MCF 10A (cell line): ENCODE data around the gene ASCC3. TPM values are rescaled to one million over a fixed set of nuclear protein-coding genes. Genes with fewer than 3 reads are reported as not detected.
"Not testable (repeated sequence)": the region's sequence is repeated elsewhere in the genome, so short reads cannot be mapped to it uniquely, and the experiment has no call there.

ENCODE experiments used
- BruUV-seq: library from RNA; stranded (reverse); fragments of 400-500 nt; replicated peaks from 2 replicates; lab custom pipeline; 2021; lab: Mats Ljungman, UMichigan
- CTCF ChIA-PET: fragments of 300-600 bp; sonication (Branson Sonifier 250); formaldehyde crosslinking; extraction: SDS; loops from one replicate; lab custom pipeline; 2021; ENCODE audit warnings: antibody characterized with exemption, inconsistent platforms; lab: Yijun Ruan, JAX
- POLR2A ChIA-PET: fragments of 300-600, 350-650 bp; sonication (Branson Sonifier 250); formaldehyde crosslinking; extraction: SDS; loops from one replicate; lab custom pipeline; 2020; ENCODE audit warnings: antibody characterized with exemption, inconsistent platforms; lab: Yijun Ruan, JAX
- DNase-seq: peaks from one replicate; pipeline ENCODE4 v3.0.0-alpha.2; 2018; ENCODE audit not compliant: unreplicated experiment
- H3K27ac Mint-ChIP-seq: one replicate; pipeline ENCODE4 v1.8.0; 2022; ENCODE audit warnings: mild to moderate bottlenecking, low read depth, mixed read lengths; ENCODE audit not compliant: unreplicated experiment
- H3K27me3 Mint-ChIP-seq: one replicate; pipeline ENCODE4 v1.8.0; 2022; ENCODE audit warnings: mixed read lengths; ENCODE audit not compliant: insufficient read depth, unreplicated experiment
- H3K36me3 Mint-ChIP-seq: one replicate; pipeline ENCODE4 v1.8.0; 2022; ENCODE audit warnings: mild to moderate bottlenecking, moderate library complexity, mixed read lengths; ENCODE audit not compliant: insufficient read depth, unreplicated experiment
- H3K4me1 Mint-ChIP-seq: one replicate; pipeline ENCODE4 v1.8.0; 2022; ENCODE audit warnings: mixed read lengths; ENCODE audit not compliant: insufficient read depth, unreplicated experiment
- H3K4me3 Mint-ChIP-seq: one replicate; pipeline ENCODE4 v1.8.0; 2022; ENCODE audit warnings: mild to moderate bottlenecking, moderate library complexity, mixed read lengths; ENCODE audit not compliant: unreplicated experiment
- H3K9me3 Mint-ChIP-seq: one replicate; pipeline ENCODE4 v1.8.0; 2022; ENCODE audit warnings: mixed read lengths; ENCODE audit not compliant: unreplicated experiment
- CTCF ChIP-seq: fragments of 200-600 bp; IDR thresholded peaks from one replicate; pipeline ENCODE4 v1.8.0; 2022; ENCODE audit warnings: antibody characterized with exemption, mild to moderate bottlenecking; ENCODE audit not compliant: unreplicated experiment
- intact Hi-C: fragments of 100-400 bp; cut with micrococcal nuclease; formaldehyde crosslinking; loops from 2 replicates; pipeline ENCODE4 v1.14.1; 2022
- total RNA-seq: library from RNA; stranded (reverse); gene quantifications from 2 replicates; pipeline ENCODE4 v1.2.3, GENCODE V29; 2022

The ASCC3 gene
- total RNA-seq, 1 experiment from 2014 or later: 85.0 TPM

GRCh38 chr6:100657678-100658330 is 223.3 kb downstream of the ASCC3 start:
- Mint-ChIP-seq H3K9me3 (no peaks in the 10 kb centered on the region), H3K4me1 (peaks cover 3% of the 10 kb centered on the region), H3K36me3 (peaks cover 17% of the 10 kb centered on the region), H3K27me3 (no peaks in the 10 kb centered on the region), H3K27ac (no peak overlapping the region), H3K4me3 (no peak overlapping the region)
- DNase-seq: peak; percentile 34
- intact Hi-C loops: loop anchor here (2.0 to 5.0 kb wide), 2 partner anchors 181 to 541 kb away; no protein-coding TSS in a partner anchor
- no TSS peak for BruUV-seq
- ChIA-PET CTCF (interaction anchor here (0.6 to 3.3 kb wide), 11 partner anchors 9 to 551 kb away, joined by 3 to 16 read pairs (median 3); no protein-coding TSS in a partner anchor), POLR2A (no interaction called here)
- peak; percentile 47 for TF ChIP-seq CTCF

GRCh38 chr6:100641147-100641546 is 240.0 kb downstream of the ASCC3 start:
- POLR2A ChIA-PET, H3K27me3 Mint-ChIP-seq, intact Hi-C loops, H3K4me1 Mint-ChIP-seq, BruUV-seq, H3K27ac Mint-ChIP-seq, CTCF ChIA-PET, H3K4me3 Mint-ChIP-seq, H3K9me3 Mint-ChIP-seq, DNase-seq: not testable (repeated sequence)
- peaks cover 65% of the 10 kb centered on the region for H3K36me3 Mint-ChIP-seq

- Mint-ChIP-seq H3K4me3 (peak overlapping the region; percentile 8), H3K27me3 (no peaks in the 10 kb centered on the region), H3K36me3 (peaks cover 41% of the 10 kb centered on the region), H3K4me1 (peaks cover 8% of the 10 kb centered on the region), H3K9me3 (no peaks in the 10 kb centered on the region), H3K27ac (peak overlapping the region; percentile 99)
- peak; percentile 77 for DNase-seq
- POLR2A ChIA-PET: no interaction called here
- CTCF ChIA-PET: interaction anchor here (0.8 kb wide), 2 partner anchors 13 to 681 kb away, joined by 3 read pairs; no protein-coding TSS in a partner anchor
- TF ChIP-seq CTCF: no peak
- TSS peak; percentile 70 for BruUV-seq
- intact Hi-C loops: no loop called here
Observed at GRCh38 chr6:100633096-100633777, 247.9 kb downstream of the ASCC3 start.

GRCh38 chr6:100630536-100630935 is 250.6 kb downstream of the ASCC3 start:
- H3K27me3 Mint-ChIP-seq: no peaks in the 10 kb centered on the region
- H3K4me1 Mint-ChIP-seq: peaks cover 8% of the 10 kb centered on the region
- ChIA-PET POLR2A (interaction anchor here (1.0 kb wide), 1 partner anchor 11 kb away, joined by 3 read pairs; no protein-coding TSS in a partner anchor), CTCF (interaction anchor here (0.7 kb wide), 1 partner anchor 502 kb away, joined by 5 read pairs; no protein-coding TSS in a partner anchor)
- intact Hi-C loops: no loop called here
- no peak for TF ChIP-seq CTCF
- H3K27ac Mint-ChIP-seq: no peak overlapping the region
- peaks cover 41% of the 10 kb centered on the region for H3K36me3 Mint-ChIP-seq
- DNase-seq: no peak
- no peaks in the 10 kb centered on the region for H3K9me3 Mint-ChIP-seq
- BruUV-seq: no TSS peak
- no peak overlapping the region for H3K4me3 Mint-ChIP-seq
